ENCODE measurements around the gene GNAO1. TPM values are rescaled to one million over a fixed set of nuclear protein-coding genes. Genes with fewer than 3 reads are reported as not detected.

The GNAO1 gene
- total RNA-seq, 1 donor from 2014 or later, result 1.9 TPM

DNA sequence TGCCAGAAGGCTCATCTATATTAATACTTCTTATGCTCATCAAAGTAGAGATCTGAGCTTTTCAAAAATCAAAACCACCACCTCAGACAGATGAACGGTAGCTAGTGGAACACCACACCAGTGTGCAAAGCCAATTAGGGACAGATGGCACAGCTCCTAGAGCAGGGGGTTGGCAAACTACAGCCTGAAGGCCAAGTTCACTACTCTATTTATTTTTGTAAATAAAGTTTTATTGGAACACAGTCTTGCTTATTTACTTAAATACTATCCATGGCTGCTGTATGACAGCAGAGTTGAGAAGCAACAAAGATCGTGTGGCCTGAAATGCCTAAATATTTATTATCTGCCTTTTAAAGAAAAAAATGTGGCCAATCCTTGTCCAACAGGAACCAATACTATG is 177.3 kb downstream of the GNAO1 start:
- Mint-ChIP-seq H3K36me3 (peaks cover 20% of the 10 kb centered on the region), H3K4me3 (no peak overlapping the region), H3K27me3 (ENCODE audit: insufficient read depth, low read depth) (peaks cover 2% of the 10 kb centered on the region), H3K4me1 (peaks cover 13% of the 10 kb centered on the region), H3K9me3 (no peaks in the 10 kb centered on the region), H3K27ac (no peak overlapping the region)
- Histone ChIP-seq H3K27me3 (no peaks in the 10 kb centered on the region), H2AFZ (replicated peaks) (no peak overlapping the region), H3K79me2 (ENCODE audit: low read depth) (no peaks in the 10 kb centered on the region), H3K9me3 (ENCODE audit: low read depth) (no peaks in the 10 kb centered on the region), H3K27ac (no peak overlapping the region), H3F3A (ENCODE audit: low read depth) (no peaks in the 10 kb centered on the region), H3K36me3 (no peaks in the 10 kb centered on the region), H3K4me3 (no peak overlapping the region), H3K4me1 (no peaks in the 10 kb centered on the region), H3K9ac (no peak overlapping the region), H4K20me1 (ENCODE audit: low read depth) (peaks cover 3% of the 10 kb centered on the region), H3K4me2 (no peak overlapping the region)
- TF ChIP-seq, protein P1, sequence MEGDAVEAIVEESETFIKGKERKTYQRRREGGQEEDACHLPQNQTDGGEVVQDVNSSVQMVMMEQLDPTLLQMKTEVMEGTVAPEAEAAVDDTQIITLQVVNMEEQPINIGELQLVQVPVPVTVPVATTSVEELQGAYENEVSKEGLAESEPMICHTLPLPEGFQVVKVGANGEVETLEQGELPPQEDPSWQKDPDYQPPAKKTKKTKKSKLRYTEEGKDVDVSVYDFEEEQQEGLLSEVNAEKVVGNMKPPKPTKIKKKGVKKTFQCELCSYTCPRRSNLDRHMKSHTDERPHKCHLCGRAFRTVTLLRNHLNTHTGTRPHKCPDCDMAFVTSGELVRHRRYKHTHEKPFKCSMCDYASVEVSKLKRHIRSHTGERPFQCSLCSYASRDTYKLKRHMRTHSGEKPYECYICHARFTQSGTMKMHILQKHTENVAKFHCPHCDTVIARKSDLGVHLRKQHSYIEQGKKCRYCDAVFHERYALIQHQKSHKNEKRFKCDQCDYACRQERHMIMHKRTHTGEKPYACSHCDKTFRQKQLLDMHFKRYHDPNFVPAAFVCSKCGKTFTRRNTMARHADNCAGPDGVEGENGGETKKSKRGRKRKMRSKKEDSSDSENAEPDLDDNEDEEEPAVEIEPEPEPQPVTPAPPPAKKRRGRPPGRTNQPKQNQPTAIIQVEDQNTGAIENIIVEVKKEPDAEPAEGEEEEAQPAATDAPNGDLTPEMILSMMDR (IDR thresholded peaks at IDR 0.05), result no peak
- TF ChIP-seq EZH2phosphoT487 (IDR thresholded peaks at IDR 0.05) (no peak), EZH2 (IDR thresholded peaks at IDR 0.05) (no peak)
- no peak for DNase-seq (ENCODE audit: low spot score)

DNA sequence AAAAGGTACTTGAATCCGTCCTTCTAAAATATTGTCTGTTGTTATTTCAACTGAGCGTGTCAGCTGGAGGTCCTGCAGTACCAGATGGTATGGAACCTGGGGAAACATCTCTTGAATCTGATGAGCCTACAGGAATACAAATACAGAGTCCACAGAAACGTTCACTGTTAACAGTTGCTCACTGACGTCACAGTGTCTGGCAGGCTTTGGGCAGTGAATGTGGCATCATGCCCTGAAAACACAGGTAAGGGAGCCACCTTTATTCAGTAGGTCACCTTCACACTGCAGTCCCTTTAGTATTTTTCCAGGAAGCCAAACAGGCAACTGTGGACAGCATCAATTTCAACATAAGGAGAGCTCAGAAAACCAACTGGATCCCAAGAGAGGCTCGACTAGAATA is 177.9 kb downstream of the GNAO1 start:
- Histone ChIP-seq H3K36me3 (no peaks in the 10 kb centered on the region), H4K20me1 (ENCODE audit: low read depth) (peaks cover 3% of the 10 kb centered on the region), H3K79me2 (ENCODE audit: low read depth) (no peaks in the 10 kb centered on the region), H3K27ac (no peak overlapping the region), H3K4me3 (no peak overlapping the region), H3F3A (ENCODE audit: low read depth) (no peaks in the 10 kb centered on the region), H3K27me3 (no peaks in the 10 kb centered on the region), H3K4me2 (no peak overlapping the region), H2AFZ (replicated peaks) (no peak overlapping the region), H3K9ac (no peak overlapping the region), H3K9me3 (ENCODE audit: low read depth) (no peaks in the 10 kb centered on the region), H3K4me1 (no peaks in the 10 kb centered on the region)
- peaks cover 14% of the 10 kb centered on the region for H3K4me1 Mint-ChIP-seq
- H3K4me3 Mint-ChIP-seq, result no peak overlapping the region
- TF ChIP-seq, protein P1 (IDR thresholded peaks at IDR 0.05), result no peak
- TF ChIP-seq EZH2 (IDR thresholded peaks at IDR 0.05), result no peak
- TF ChIP-seq EZH2phosphoT487 (IDR thresholded peaks at IDR 0.05), result no peak
- H3K36me3 Mint-ChIP-seq, result peaks cover 20% of the 10 kb centered on the region
- H3K9me3 Mint-ChIP-seq, result no peaks in the 10 kb centered on the region
- peaks cover 2% of the 10 kb centered on the region for H3K27me3 Mint-ChIP-seq (ENCODE audit: insufficient read depth, low read depth)
- no peak for DNase-seq (ENCODE audit: low spot score)
- H3K27ac Mint-ChIP-seq, result no peak overlapping the region

DNA sequence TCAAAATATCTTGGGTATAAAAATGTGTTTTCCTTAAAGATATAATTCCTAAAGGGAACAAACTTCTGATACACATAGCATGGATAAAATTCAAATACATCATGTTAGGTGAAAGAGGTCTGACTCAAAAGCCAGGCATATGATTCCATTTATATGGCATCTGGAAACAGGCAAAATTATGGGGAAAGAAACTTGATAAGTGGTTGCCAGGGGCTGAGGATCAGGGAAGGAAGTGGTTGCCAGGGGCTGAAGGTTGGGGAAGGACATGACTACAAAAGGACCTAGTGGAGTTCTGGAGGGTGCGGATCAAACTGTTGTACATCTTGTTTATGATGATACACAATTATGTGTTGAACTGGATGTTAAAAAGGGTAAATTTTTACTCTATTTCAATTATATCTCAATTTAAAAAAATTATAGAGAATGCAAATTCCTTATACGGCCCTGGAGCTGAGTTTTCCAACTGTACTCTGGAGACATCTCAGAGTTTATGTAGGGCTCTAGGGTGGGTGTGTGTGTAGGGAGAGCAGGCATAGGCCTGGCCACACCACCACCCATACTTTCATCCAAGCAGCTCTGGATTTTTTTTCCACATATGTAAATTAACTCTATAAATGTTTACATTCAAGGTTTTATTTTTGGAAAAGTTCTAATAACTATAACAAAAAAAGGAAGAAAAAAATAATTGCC is 179.0 kb downstream of the GNAO1 start:
- no peak overlapping the region for H3K4me3 Mint-ChIP-seq
- peaks cover 14% of the 10 kb centered on the region for H3K4me1 Mint-ChIP-seq
- Histone ChIP-seq H4K20me1 (ENCODE audit: low read depth) (peaks cover 3% of the 10 kb centered on the region), H3K79me2 (ENCODE audit: low read depth) (no peaks in the 10 kb centered on the region), H3K4me1 (no peaks in the 10 kb centered on the region), H3K27me3 (no peaks in the 10 kb centered on the region), H3K9me3 (ENCODE audit: low read depth) (no peaks in the 10 kb centered on the region), H3F3A (ENCODE audit: low read depth) (no peaks in the 10 kb centered on the region), H3K4me2 (no peak overlapping the region), H3K9ac (no peak overlapping the region), H3K36me3 (no peaks in the 10 kb centered on the region), H3K4me3 (no peak overlapping the region), H2AFZ (replicated peaks) (no peak overlapping the region), H3K27ac (no peak overlapping the region)
- no peaks in the 10 kb centered on the region for H3K9me3 Mint-ChIP-seq
- H3K36me3 Mint-ChIP-seq, result peaks cover 20% of the 10 kb centered on the region
- TF ChIP-seq EZH2phosphoT487 (IDR thresholded peaks at IDR 0.05) (no peak), EZH2 (IDR thresholded peaks at IDR 0.05) (no peak)
- TF ChIP-seq, protein P1 (IDR thresholded peaks at IDR 0.05), result no peak
- DNase-seq (ENCODE audit: low spot score), result no peak
- peaks cover 2% of the 10 kb centered on the region for H3K27me3 Mint-ChIP-seq (ENCODE audit: insufficient read depth, low read depth)
- no peak overlapping the region for H3K27ac Mint-ChIP-seq

Measured in neural progenitor cell (in vitro differentiated cells).